NCI-H524 treated with DMSO at 0.1 percent for 48 hours (cell line): ENCODE results near the gene RELT.

ENCODE experiments used
- DNase-seq: peaks from one replicate; lab custom pipeline; 2025; lab: John Stamatoyannopoulos, UW

RELT gene

DNA sequence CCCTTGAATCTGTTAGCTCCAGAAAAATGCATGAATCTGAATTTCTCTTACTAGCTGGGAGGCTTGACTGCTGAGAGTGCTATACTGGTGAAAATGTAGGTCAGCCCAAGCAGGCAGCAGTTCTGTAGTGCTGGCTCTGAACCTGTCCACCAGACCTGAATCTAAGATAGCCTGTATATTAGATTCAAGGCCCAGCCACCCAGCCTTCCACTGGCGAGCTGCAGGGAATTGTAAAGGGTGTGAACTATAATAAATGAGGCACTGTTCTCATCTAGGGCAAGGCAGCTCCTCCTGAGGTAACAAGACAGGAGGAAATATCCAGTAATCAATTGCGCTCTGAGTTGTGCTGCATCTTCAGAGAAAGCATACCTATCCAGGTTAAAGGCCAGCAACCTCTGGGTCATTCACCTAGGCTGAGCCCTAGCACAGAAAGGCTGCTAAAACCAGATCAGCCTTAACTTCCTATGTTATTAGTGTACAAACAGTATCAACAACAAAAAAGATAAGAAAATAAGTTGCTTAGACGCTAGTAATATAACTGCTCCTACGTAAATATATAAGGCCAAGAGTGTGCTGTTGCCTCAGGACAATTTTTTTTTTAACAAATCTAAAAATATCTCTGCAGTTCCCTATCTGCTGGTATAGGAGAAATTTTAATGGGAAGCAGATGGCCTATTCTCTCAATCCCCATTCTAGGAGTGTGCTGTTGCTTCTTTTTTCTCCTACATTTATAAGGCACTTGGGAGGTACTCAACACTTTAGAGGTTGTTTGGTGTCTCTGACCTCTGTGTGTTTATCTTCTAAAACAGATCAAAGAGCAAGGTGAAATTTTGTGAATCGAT, 63.0 kb downstream of the RELT start:
- DNase-seq: peak; percentile 1

DNA sequence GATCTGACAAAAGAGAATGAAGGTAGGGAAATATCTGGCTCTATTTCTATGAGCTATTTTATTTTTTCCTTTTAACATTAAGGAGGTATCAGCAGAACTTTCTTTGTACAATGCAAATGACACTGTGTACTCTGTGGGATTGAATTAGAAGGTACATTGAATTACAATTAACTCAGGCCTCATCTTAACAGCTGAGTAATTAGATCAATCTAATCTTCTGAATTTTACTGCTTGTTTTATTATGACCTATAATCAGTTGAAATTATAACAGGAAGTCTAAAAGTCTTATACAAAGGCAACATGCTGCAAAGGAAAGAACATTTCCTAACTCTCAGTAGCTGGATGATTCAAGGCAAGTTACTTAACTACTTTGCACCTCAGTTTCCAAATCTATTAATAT, 69.8 kb downstream of the RELT start:
- no peak for DNase-seq

DNA sequence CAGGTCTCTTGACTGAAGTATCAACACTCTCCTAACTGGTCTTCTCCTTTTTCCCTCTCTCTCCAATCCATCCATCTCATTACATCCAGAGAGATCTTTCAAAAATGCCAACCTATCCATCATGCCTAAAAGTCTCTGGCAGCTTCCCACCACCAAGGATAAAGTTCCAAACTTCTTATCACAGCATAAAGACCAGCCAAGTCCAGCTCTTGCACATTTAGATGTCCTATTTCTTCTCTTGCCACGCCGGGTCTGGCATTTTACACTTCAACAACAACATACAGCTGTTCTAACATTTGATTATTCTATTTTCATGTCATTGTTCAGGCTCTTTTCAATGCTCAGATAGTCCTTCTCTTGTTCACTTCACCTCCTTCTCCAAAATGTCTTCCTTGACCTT, 70.6 kb downstream of the RELT start:
- DNase-seq: no peak
